ENCODE results near the gene PITPNC1. TPM values are rescaled to one million over a fixed set of nuclear protein-coding genes. Genes with fewer than 3 reads are reported as not detected.

Gene PITPNC1
- total RNA-seq, 1 donor from 2014 or later = 40.3 TPM

DNA sequence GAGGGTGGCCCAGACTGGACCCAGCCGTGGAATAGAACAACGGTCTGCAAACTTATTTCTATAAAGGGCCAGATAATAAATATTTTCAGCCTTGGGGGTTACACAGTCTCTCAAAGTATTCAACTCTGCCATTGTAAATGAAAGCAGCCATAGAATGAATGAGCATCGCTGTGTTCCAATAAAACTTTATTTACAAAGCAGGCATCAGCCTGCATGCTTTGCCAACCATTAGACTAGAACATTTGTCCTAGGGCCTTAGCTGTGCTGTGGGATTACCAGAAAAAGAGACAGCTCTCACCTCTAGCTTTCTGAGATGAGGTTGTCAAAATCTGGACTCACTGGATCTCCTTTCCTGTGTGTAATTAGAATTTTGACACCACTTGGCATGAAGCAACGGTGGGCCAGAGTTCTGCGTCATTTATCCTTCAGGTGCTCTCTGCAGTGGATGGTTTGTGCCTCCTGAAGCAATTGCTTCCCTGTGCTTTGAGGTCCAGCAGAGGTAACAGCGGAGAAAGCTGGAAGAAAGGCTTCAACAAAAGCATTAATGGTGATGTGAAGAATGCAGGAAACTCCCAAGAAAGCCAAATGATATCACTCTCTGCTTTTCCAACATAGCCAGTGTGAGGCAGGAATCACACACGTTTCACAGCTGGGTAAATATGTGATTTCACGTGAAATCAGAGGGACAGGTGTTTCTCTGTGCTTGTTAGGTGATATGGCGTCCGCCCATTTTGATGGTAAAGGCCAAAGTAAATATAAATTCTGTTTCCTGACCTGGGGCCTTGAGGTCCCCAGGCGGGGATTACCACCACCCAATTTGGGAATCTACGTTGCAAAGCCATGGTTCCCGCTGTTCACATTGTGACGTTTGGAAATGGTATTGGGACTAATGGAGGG is 148.4 kb downstream of the PITPNC1 start:
- Mint-ChIP-seq H3K27ac (ENCODE audit: unreplicated experiment) (no peak overlapping the region), H3K9me3 (ENCODE audit: unreplicated experiment) (peaks cover 12% of the 10 kb centered on the region), H3K27me3 (ENCODE audit: unreplicated experiment) (peaks cover 9% of the 10 kb centered on the region), H3K36me3 (ENCODE audit: unreplicated experiment) (no peaks in the 10 kb centered on the region), H3K4me3 (ENCODE audit: unreplicated experiment) (no peak overlapping the region), H3K4me1 (ENCODE audit: low read depth, unreplicated experiment) (peaks cover 39% of the 10 kb centered on the region)
- TF ChIP-seq CTCF (IDR thresholded peaks at IDR 0.05; ENCODE audit: partially characterized antibody, unreplicated experiment) = no peak
- no peak for DNase-seq

GRCh38 chr17:67526700-67527099 is 149.6 kb downstream of the PITPNC1 start:
- H3K9me3 Mint-ChIP-seq (ENCODE audit: unreplicated experiment) = peaks cover 12% of the 10 kb centered on the region

GRCh38 chr17:67528751-67529436 is 151.8 kb downstream of the PITPNC1 start:
- peak; percentile 92 for DNase-seq
- H3K4me3 Mint-ChIP-seq (ENCODE audit: unreplicated experiment) = peak overlapping the region; percentile 81
- peaks cover 42% of the 10 kb centered on the region for H3K4me1 Mint-ChIP-seq (ENCODE audit: low read depth, unreplicated experiment)
- peaks cover 12% of the 10 kb centered on the region for H3K9me3 Mint-ChIP-seq (ENCODE audit: unreplicated experiment)
- no peak for TF ChIP-seq CTCF (IDR thresholded peaks at IDR 0.05; ENCODE audit: partially characterized antibody, unreplicated experiment)
- no peaks in the 10 kb centered on the region for H3K36me3 Mint-ChIP-seq (ENCODE audit: unreplicated experiment)
- H3K27me3 Mint-ChIP-seq (ENCODE audit: unreplicated experiment) = peaks cover 10% of the 10 kb centered on the region
- H3K27ac Mint-ChIP-seq (ENCODE audit: unreplicated experiment) = peak overlapping the region; percentile 98

More at GRCh38 chr17:67526700-67527099, 149.6 kb downstream of the PITPNC1 start:
- no peak for TF ChIP-seq CTCF (IDR thresholded peaks at IDR 0.05; ENCODE audit: partially characterized antibody, unreplicated experiment)
- no peaks in the 10 kb centered on the region for H3K36me3 Mint-ChIP-seq (ENCODE audit: unreplicated experiment)
- peaks cover 40% of the 10 kb centered on the region for H3K4me1 Mint-ChIP-seq (ENCODE audit: low read depth, unreplicated experiment)
- H3K27me3 Mint-ChIP-seq (ENCODE audit: unreplicated experiment) = peaks cover 10% of the 10 kb centered on the region
- H3K27ac Mint-ChIP-seq (ENCODE audit: unreplicated experiment) = peak overlapping the region; percentile 8
- H3K4me3 Mint-ChIP-seq (ENCODE audit: unreplicated experiment) = no peak overlapping the region
- DNase-seq = no peak

- no peak for TF ChIP-seq CTCF (IDR thresholded peaks at IDR 0.05; ENCODE audit: partially characterized antibody, unreplicated experiment)
- Mint-ChIP-seq H3K27ac (ENCODE audit: unreplicated experiment) (peak overlapping the region; percentile 96), H3K9me3 (ENCODE audit: unreplicated experiment) (peaks cover 16% of the 10 kb centered on the region), H3K27me3 (ENCODE audit: unreplicated experiment) (peaks cover 10% of the 10 kb centered on the region), H3K4me1 (ENCODE audit: low read depth, unreplicated experiment) (peaks cover 55% of the 10 kb centered on the region), H3K4me3 (ENCODE audit: unreplicated experiment) (peak overlapping the region; percentile 79), H3K36me3 (ENCODE audit: unreplicated experiment) (no peaks in the 10 kb centered on the region)
- DNase-seq = peak; percentile 80
Observed at GRCh38 chr17:67531291-67531690, 154.2 kb downstream of the PITPNC1 start.
